ENCODE measurements around the gene EIF2S3B.
"Not testable (repeated sequence)": the region's sequence is repeated elsewhere in the genome, so short reads cannot be mapped to it uniquely, and the experiment has no call there.

The EIF2S3B gene

GRCh38 chr12:10505620-10506019, at the start of gene EIF2S3B:
EIF2S3B (plus strand) TSS chr12:10505890; CDS start chr12:10505903, 13 bp downstream.
- DNase-seq (ENCODE audit: low read depth in 2 of 2) = no peak

GRCh38 chr12:10456856-10457255, 48.8 kb upstream of the EIF2S3B start:
- DNase-seq (ENCODE audit: low read depth in 2 of 2) = no peak

- no peak for DNase-seq (ENCODE audit: low read depth in 2 of 2)
These were observed 47.9 kb upstream of the EIF2S3B start for GRCh38 chr12:10457760-10458159.

GRCh38 chr12:10466311-10466710, 39.4 kb upstream of the EIF2S3B start:
- no peak for DNase-seq (ENCODE audit: low read depth in 2 of 2)

GRCh38 chr12:10469701-10470100, 36.0 kb upstream of the EIF2S3B start:
- DNase-seq (ENCODE audit: low read depth in 2 of 2) = no peak

- DNase-seq (ENCODE audit: low read depth in 2 of 2) = not testable (repeated sequence)
These were observed 32.9 kb upstream of the EIF2S3B start for GRCh38 chr12:10472808-10473207.

GRCh38 chr12:10481901-10482300, 23.8 kb upstream of the EIF2S3B start:
- DNase-seq (ENCODE audit: low read depth in 2 of 2) = not testable (repeated sequence)

- not testable (repeated sequence) for DNase-seq (ENCODE audit: low read depth in 2 of 2)
These were observed 18.4 kb upstream of the EIF2S3B start for GRCh38 chr12:10487328-10487727.

GRCh38 chr12:10491766-10492165, 13.9 kb upstream of the EIF2S3B start:
- no peak for DNase-seq (ENCODE audit: low read depth in 2 of 2)

- DNase-seq (ENCODE audit: low read depth in 2 of 2) = no peak
These were observed 8.1 kb upstream of the EIF2S3B start for GRCh38 chr12:10497602-10498001.

- DNase-seq (ENCODE audit: low read depth in 2 of 2) = no peak
These were observed 7.6 kb upstream of the EIF2S3B start for GRCh38 chr12:10498042-10498441.

- DNase-seq (ENCODE audit: low read depth in 2 of 2) = no peak
These were observed 4.7 kb upstream of the EIF2S3B start for GRCh38 chr12:10501030-10501429.

GRCh38 chr12:10503460-10503859, 2.2 kb upstream of the EIF2S3B start:
- DNase-seq (ENCODE audit: low read depth in 2 of 2) = no peak

GRCh38 chr12:10511756-10512355, 6.2 kb downstream of the EIF2S3B start:
- no peak for DNase-seq (ENCODE audit: low read depth in 2 of 2)

- DNase-seq (ENCODE audit: low read depth in 2 of 2) = no peak
These were observed 7.1 kb downstream of the EIF2S3B start for GRCh38 chr12:10512798-10513197.

GRCh38 chr12:10521555-10521954, 15.9 kb downstream of the EIF2S3B start:
- DNase-seq (ENCODE audit: low read depth in 2 of 2) = no peak

- no peak for DNase-seq (ENCODE audit: low read depth in 2 of 2)
These were observed 22.7 kb downstream of the EIF2S3B start for GRCh38 chr12:10528174-10528953.

- DNase-seq (ENCODE audit: low read depth in 2 of 2) = no peak
These were observed 23.9 kb downstream of the EIF2S3B start for GRCh38 chr12:10529603-10530002.

- DNase-seq (ENCODE audit: low read depth in 2 of 2) = no peak
These were observed 32.0 kb downstream of the EIF2S3B start for GRCh38 chr12:10537721-10538120.

- DNase-seq (ENCODE audit: low read depth in 2 of 2) = no peak
These were observed 35.1 kb downstream of the EIF2S3B start for GRCh38 chr12:10540776-10541205.

- DNase-seq (ENCODE audit: low read depth in 2 of 2) = no peak
These were observed 37.8 kb downstream of the EIF2S3B start for GRCh38 chr12:10543499-10543898.

GRCh38 chr12:10551375-10551774, 45.7 kb downstream of the EIF2S3B start:
- DNase-seq (ENCODE audit: low read depth in 2 of 2) = no peak

GRCh38 chr12:10553148-10553547, 47.5 kb downstream of the EIF2S3B start:
- no peak for DNase-seq (ENCODE audit: low read depth in 2 of 2)

Measured in activated CD4-positive, alpha-beta T cell treated with anti-CD3 and anti-CD28 coated beads for 24 hours (primary cell).